ENCODE data around the gene LKAAEAR1.

Gene LKAAEAR1

GRCh38 chr20:64106981-64107735 is 23.0 kb upstream of the LKAAEAR1 start, which contains the start of gene NPBWR2:
TSS of gene NPBWR2 (minus strand) at chr20:64107565. CDS start at chr20:64106831, 734 bp downstream.
- Histone ChIP-seq H3K9ac (ENCODE audit: insufficient read length) (no peak within 1 kb of the TSS), H3K9me3 (ENCODE audit: low read depth, low read length) (no peaks in the 10 kb centered on the region), H3K27ac (no peak within 1 kb of the TSS), H3K4me3 (no peak within 1 kb of the TSS), H3K36me3 (ENCODE audit: insufficient read depth, low read length) (no peaks in the 10 kb centered on the region)
- DNase-seq (ENCODE audit: low read depth, low spot score): no peak
- TF ChIP-seq EZH2 (IDR thresholded peaks at IDR 0.05) (no peak), FOXP2 (optimal IDR thresholded peaks at IDR 0.05; ENCODE audit: control extremely low read depth, extremely low read length, insufficient read depth) (no peak), POLR2AphosphoS5 (IDR thresholded peaks at IDR 0.05; ENCODE audit: borderline replicate concordance, low read depth, low read length) (no peak)

- Histone ChIP-seq H3K36me3 (ENCODE audit: insufficient read depth, low read length) (no peaks in the 10 kb centered on the region), H3K9ac (ENCODE audit: insufficient read length) (no peak overlapping the region), H3K4me3 (no peak overlapping the region), H3K27ac (no peak overlapping the region), H3K9me3 (ENCODE audit: low read depth, low read length) (no peaks in the 10 kb centered on the region)
- no peak for TF ChIP-seq EZH2 (IDR thresholded peaks at IDR 0.05)
- no peak for TF ChIP-seq FOXP2 (optimal IDR thresholded peaks at IDR 0.05; ENCODE audit: control extremely low read depth, extremely low read length, insufficient read depth)
- TF ChIP-seq POLR2AphosphoS5 (IDR thresholded peaks at IDR 0.05; ENCODE audit: borderline replicate concordance, low read depth, low read length): no peak
- DNase-seq (ENCODE audit: low read depth, low spot score): no peak
Observed at GRCh38 chr20:64106435-64106961, 22.3 kb upstream of the LKAAEAR1 start.

DNA sequence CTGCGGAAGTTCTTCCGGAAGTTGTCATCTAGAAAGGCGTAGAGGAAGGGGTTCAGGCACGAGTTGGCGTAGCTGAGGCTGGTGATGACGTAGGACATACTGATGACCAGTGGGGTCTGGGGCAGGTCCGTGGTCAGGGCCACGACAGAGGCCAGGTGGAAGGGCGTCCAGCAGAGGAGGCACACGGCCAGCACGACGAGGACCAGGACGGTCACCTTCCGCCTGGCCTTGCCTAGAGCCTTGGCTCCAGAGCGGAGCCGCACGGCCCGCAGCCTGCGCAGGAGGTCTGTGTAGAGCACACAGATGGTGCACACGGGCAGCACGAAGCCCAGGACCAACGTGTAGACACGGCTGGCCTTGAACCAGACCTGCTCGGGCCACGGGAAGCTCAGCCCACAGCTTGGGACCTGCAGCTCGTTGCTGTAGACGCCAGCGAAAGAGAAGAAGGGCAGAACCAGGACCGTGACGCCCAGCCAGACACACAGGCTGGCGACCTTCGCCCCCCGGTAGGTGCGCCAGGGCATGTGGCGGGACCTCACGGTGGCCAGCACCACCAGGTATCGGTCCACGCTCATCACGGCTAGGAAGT is 21.7 kb upstream of the LKAAEAR1 start:
- DNase-seq (ENCODE audit: low read depth, low spot score): no peak
- no peaks in the 10 kb centered on the region for H3K36me3 ChIP-seq (ENCODE audit: insufficient read depth, low read length)
- H3K9ac ChIP-seq (ENCODE audit: insufficient read length): no peak overlapping the region

GRCh38 chr20:64104667-64105451 is 20.7 kb upstream of the LKAAEAR1 start:
- Histone ChIP-seq H3K27ac (no peak overlapping the region), H3K36me3 (ENCODE audit: insufficient read depth, low read length) (no peaks in the 10 kb centered on the region), H3K9me3 (ENCODE audit: low read depth, low read length) (no peaks in the 10 kb centered on the region), H3K9ac (ENCODE audit: insufficient read length) (no peak overlapping the region), H3K4me3 (no peak overlapping the region)
- DNase-seq (ENCODE audit: low read depth, low spot score): no peak
- TF ChIP-seq FOXP2 (optimal IDR thresholded peaks at IDR 0.05; ENCODE audit: control extremely low read depth, extremely low read length, insufficient read depth) (no peak), POLR2AphosphoS5 (IDR thresholded peaks at IDR 0.05; ENCODE audit: borderline replicate concordance, low read depth, low read length) (no peak), EZH2 (IDR thresholded peaks at IDR 0.05) (no peak)

More for the DNA sequence above, 21.7 kb upstream of the LKAAEAR1 start:
- Histone ChIP-seq H3K9me3 (ENCODE audit: low read depth, low read length) (no peaks in the 10 kb centered on the region), H3K4me3 (no peak overlapping the region), H3K27ac (no peak overlapping the region)
- TF ChIP-seq FOXP2 (optimal IDR thresholded peaks at IDR 0.05; ENCODE audit: control extremely low read depth, extremely low read length, insufficient read depth): no peak
- TF ChIP-seq EZH2 (IDR thresholded peaks at IDR 0.05): no peak
- TF ChIP-seq POLR2AphosphoS5 (IDR thresholded peaks at IDR 0.05; ENCODE audit: borderline replicate concordance, low read depth, low read length): no peak

DNA sequence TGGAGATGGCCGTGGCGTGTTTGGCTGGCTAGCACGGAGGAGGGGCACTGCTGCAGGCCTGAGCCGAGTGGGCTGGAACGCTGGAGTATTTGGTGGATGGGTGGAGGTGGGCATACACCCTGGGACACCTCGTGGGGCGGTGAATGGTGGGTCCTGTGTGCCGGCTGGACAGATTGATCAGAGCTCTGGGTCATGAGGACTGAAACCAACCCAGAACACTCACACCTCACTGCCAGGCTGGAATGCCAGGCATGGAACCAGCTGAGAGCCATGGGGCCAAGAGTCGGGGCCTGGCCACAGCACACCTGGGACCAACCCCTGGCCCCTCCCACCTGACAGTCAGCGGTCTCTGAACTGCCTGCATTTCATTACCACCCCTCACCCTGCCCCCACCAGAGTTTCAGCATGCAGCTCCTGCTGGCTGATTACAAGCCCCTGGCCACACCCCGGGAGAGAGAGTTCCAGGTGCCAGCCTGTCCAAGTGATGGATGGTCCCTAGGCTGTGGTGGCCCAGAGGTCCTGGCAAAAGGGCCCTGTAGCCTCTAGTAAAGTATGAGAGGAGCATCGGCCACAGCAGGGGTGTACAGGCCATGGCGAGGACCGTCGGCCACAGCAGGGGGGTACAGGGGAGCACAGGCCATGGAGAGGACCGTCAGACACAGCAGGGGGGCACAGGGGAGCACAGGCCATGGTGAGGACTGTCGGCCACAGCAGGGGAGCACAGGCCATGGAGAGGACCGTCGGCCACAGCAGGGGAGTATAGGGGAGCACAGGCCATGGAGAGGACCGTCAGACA is 19.9 kb upstream of the LKAAEAR1 start:
- no peak for DNase-seq (ENCODE audit: low read depth, low spot score)
- H3K9ac ChIP-seq (ENCODE audit: insufficient read length): no peak overlapping the region
- no peak overlapping the region for H3K27ac ChIP-seq
- TF ChIP-seq POLR2AphosphoS5 (IDR thresholded peaks at IDR 0.05; ENCODE audit: borderline replicate concordance, low read depth, low read length) (no peak), FOXP2 (optimal IDR thresholded peaks at IDR 0.05; ENCODE audit: control extremely low read depth, extremely low read length, insufficient read depth) (no peak), EZH2 (IDR thresholded peaks at IDR 0.05) (no peak)
- H3K36me3 ChIP-seq (ENCODE audit: insufficient read depth, low read length): no peaks in the 10 kb centered on the region
- no peak overlapping the region for H3K4me3 ChIP-seq
- no peaks in the 10 kb centered on the region for H3K9me3 ChIP-seq (ENCODE audit: low read depth, low read length)

GRCh38 chr20:64102647-64103354 is 18.6 kb upstream of the LKAAEAR1 start:
- Histone ChIP-seq H3K9ac (ENCODE audit: insufficient read length) (no peak overlapping the region), H3K9me3 (ENCODE audit: low read depth, low read length) (no peaks in the 10 kb centered on the region), H3K4me3 (no peak overlapping the region; the same call in 1 of the 2 replicates), H3K36me3 (ENCODE audit: insufficient read depth, low read length) (no peaks in the 10 kb centered on the region), H3K27ac (no peak overlapping the region)
- no peak for DNase-seq (ENCODE audit: low read depth, low spot score)
- TF ChIP-seq POLR2AphosphoS5 (IDR thresholded peaks at IDR 0.05; ENCODE audit: borderline replicate concordance, low read depth, low read length) (no peak), FOXP2 (optimal IDR thresholded peaks at IDR 0.05; ENCODE audit: control extremely low read depth, extremely low read length, insufficient read depth) (no peak), EZH2 (IDR thresholded peaks at IDR 0.05) (no peak)
